HepG2 (cell line): ENCODE results near the gene CTNNA2. TPM values are rescaled to one million over a fixed set of nuclear protein-coding genes. Genes with fewer than 3 reads are reported as not detected.

ENCODE experiments used
- ATAC-seq: fragments of 200-7000 bp; cut with Tn5 transposase; 3 replicates; pipeline ENCODE4 v1.9.1; 2020; ENCODE audit warnings: mild to moderate bottlenecking, moderate library complexity
- BruUV-seq: library from RNA; stranded (reverse); fragments of 400-500 nt; replicated peaks from 2 replicates; lab custom pipeline; 2021; lab: Mats Ljungman, UMichigan
- CTCF ChIA-PET: fragments of 300-600 bp; formaldehyde crosslinking; extraction: SDS; loops from one replicate; lab custom pipeline; 2021; ENCODE audit warnings: low total read pairs, inconsistent platforms, low intra/inter-chr PET ratio; lab: Yijun Ruan, JAX
- POLR2A ChIA-PET: fragments of 350-600 bp; sonication (Branson Sonifier 250); formaldehyde crosslinking; loops from one replicate; lab custom pipeline; 2020; ENCODE audit warnings: antibody characterized with exemption, inconsistent platforms; lab: Yijun Ruan, JAX
- DNase-seq: peaks from one replicate; pipeline ENCODE4 v3.0.0-alpha.2; 2015; ENCODE audit warnings: low spot score
- FAIRE-seq: peaks from 3 replicates; lab custom pipeline; 2011; peaks lifted over from hg19 to GRCh38; lab: Jason Lieb, UNC
- H2AFZ ChIP-seq: one replicate; pipeline ENCODE4 v1.6.1; 2011; ENCODE audit warnings: low read length, inconsistent platforms
- H3K27ac ChIP-seq: fragments of 300-600 bp; 3 replicates; pipeline ENCODE4 v1.8.0; 2011; ENCODE audit warnings: mixed run types, mild to moderate bottlenecking, mixed read lengths, low read length, inconsistent platforms; ENCODE audit not compliant: insufficient read depth; ENCODE audit errors: extremely low read length
- H3K27me3 ChIP-seq, 2 experiments: fragments of 200-600 bp in 1 of 2; 2 replicates in 1 of 2; 3 replicates in 1 of 2; pipeline versions ENCODE4 v1.6.0 to v1.8.0; 2011; ENCODE audit warnings: low read length in 2 of 2, mild to moderate bottlenecking in 2 of 2, moderate library complexity in 2 of 2, inconsistent platforms in 1 of 2; ENCODE audit not compliant: insufficient read depth in 2 of 2, control insufficient read depth in 1 of 2
- H3K36me3 ChIP-seq, 2 experiments: fragments of 200-600 bp in 1 of 2; replicated peaks in 1 of 2; 2 replicates in 1 of 2; 3 replicates in 1 of 2; pipeline versions ENCODE4 v1.5.1 to v1.8.0; 2011; ENCODE audit warnings: low read length in 2 of 2, inconsistent platforms in 1 of 2; ENCODE audit not compliant: insufficient read depth in 2 of 2, control insufficient read depth in 1 of 2
- H3K4me1 ChIP-seq: 2 replicates; pipeline ENCODE4 v1.5.1; 2012; ENCODE audit warnings: low read length, inconsistent platforms; ENCODE audit not compliant: insufficient read depth
- H3K4me2 ChIP-seq: 2 replicates; pipeline ENCODE4 v1.6.0; 2011; ENCODE audit warnings: low read depth, low read length, inconsistent platforms
- H3K4me3 ChIP-seq, 3 experiments: fragments of 200-600 bp in 1 of 3; sonication (generic), shearing (Covaris generic) in 1 of 3; replicated peaks in 1 of 3; 2 replicates each; pipeline ENCODE4 v1.5.1; 2011 to 2016; ENCODE audit warnings: low read length in 3 of 3, inconsistent platforms in 2 of 3, low read depth in 2 of 3, mild to moderate bottlenecking in 2 of 3, control low read depth in 1 of 3, mixed read lengths in 1 of 3; ENCODE audit not compliant: insufficient read depth in 1 of 3
- H3K79me2 ChIP-seq: one replicate; pipeline ENCODE4 v1.6.1; 2011; ENCODE audit warnings: low read length, inconsistent platforms; ENCODE audit not compliant: insufficient read depth
- H3K9ac ChIP-seq: 2 replicates; pipeline ENCODE4 v1.6.0; 2011; ENCODE audit warnings: mild to moderate bottlenecking, low read depth, low read length, inconsistent platforms; ENCODE audit not compliant: insufficient read depth
- H3K9me3 ChIP-seq: 2 replicates; pipeline ENCODE4 v1.5.1; 2012; ENCODE audit warnings: mild to moderate bottlenecking, low read length
- H4K20me1 ChIP-seq: 2 replicates; pipeline ENCODE4 v1.6.0; 2011; ENCODE audit warnings: inconsistent platforms, mild to moderate bottlenecking, low read length, moderate library complexity; ENCODE audit not compliant: insufficient read depth
- KDM3A ChIP-seq: IDR thresholded peaks from 2 replicates; pipeline ENCODE4 v1.6.1; 2018; ENCODE audit warnings: low read depth, missing compliant biosample characterization
- MAFG ChIP-seq: sonication (generic); formaldehyde crosslinking; IDR thresholded peaks from 2 replicates; pipeline ENCODE4 v1.5.1; 2020; ENCODE audit warnings: mild to moderate bottlenecking, missing genetic modification reagents
- SALL2 ChIP-seq: sonication (generic); formaldehyde crosslinking; IDR thresholded peaks from 2 replicates; pipeline ENCODE4 v1.8.1; 2023; ENCODE audit warnings: mild to moderate bottlenecking, missing genetic modification reagents, inconsistent platforms
- SOX13 ChIP-seq, 3 experiments: fragments of 450-650 bp in 1 of 3; sonication (generic) in 1 of 3; formaldehyde crosslinking in 1 of 3; IDR thresholded peaks in 2 of 3; conservative IDR thresholded peaks in 1 of 3; 2 replicates each; pipeline versions ENCODE4 v1.5.0 to v1.6.1; 2016 to 2020; ENCODE audit warnings: antibody characterized with exemption in 1 of 3, mild to moderate bottlenecking in 1 of 3, missing compliant biosample characterization in 1 of 3, missing genetic modification reagents in 1 of 3, moderate library complexity in 1 of 3
- TEAD2 ChIP-seq: sonication (generic); formaldehyde crosslinking; IDR thresholded peaks from 2 replicates; pipeline ENCODE4 v1.9.0; 2021; ENCODE audit warnings: missing genetic modification reagents
- ZKSCAN5 ChIP-seq: sonication (generic); formaldehyde crosslinking; IDR thresholded peaks from 2 replicates; pipeline ENCODE4 v1.5.1; 2020; ENCODE audit warnings: mild to moderate bottlenecking, missing genetic modification reagents
- ZNF234 ChIP-seq: sonication (generic); formaldehyde crosslinking; conservative IDR thresholded peaks from 2 replicates; pipeline ENCODE4 v1.5.1; 2020; ENCODE audit warnings: mild to moderate bottlenecking, missing genetic modification reagents
- ZNF367 ChIP-seq: sonication (generic); formaldehyde crosslinking; IDR thresholded peaks from 2 replicates; pipeline ENCODE4 v1.4.0; 2020; ENCODE audit warnings: missing genetic modification reagents, borderline replicate concordance
- ZNF563 ChIP-seq: sonication (generic); formaldehyde crosslinking; IDR thresholded peaks from 2 replicates; pipeline ENCODE4 v1.8.0; 2022; ENCODE audit warnings: mild to moderate bottlenecking, moderate library complexity, missing genetic modification reagents
- WGBS: methylation state at CpG from one replicate; pipeline ENCODE4 v1.1.6; 2017; ENCODE audit warnings: low lambda C conversion rate; 5-methylcytosine and 5-hydroxymethylcytosine counted together
- in situ Hi-C: cut with HindIII; loops from 2 replicates; pipeline ENCODE4 v1.10.0; 2017; ENCODE audit warnings: low pct_unique_long_range_greater_than_20kb; ENCODE audit not compliant: extremely low pct_ligation_motif_present
- intact Hi-C: fragments of 100-400 bp; cut with micrococcal nuclease; formaldehyde crosslinking; loops from one replicate; pipeline ENCODE4 v1.10.0; 2022; ENCODE audit not compliant: unreplicated experiment
- polyA plus RNA-seq, 8 experiments: library from polyadenylated mRNA; depleted of rRNA in 3 of 8; stranded (reverse) in 7 of 8; unstranded in 1 of 8; fragments of >200 nt; fragmentation: Illumina TruSeq in 4 of 8; extraction: Trizol in 4 of 8; gene quantifications; 2 replicates each; pipeline versions ENCODE4 v1.2.1 to v1.2.3, GENCODE V29; 2011 to 2016; ENCODE audit warnings: low read depth in 4 of 8, missing spikeins in 1 of 8, mixed read lengths in 1 of 8; ENCODE audit not compliant: insufficient read depth in 1 of 8
- total RNA-seq, 5 experiments: library from RNA; depleted of rRNA; stranded (reverse); fragments of >200 nt; fragmentation: Illumina TruSeq; extraction: Trizol; gene quantifications; 2 replicates each; pipeline ENCODE4 v1.2.3, GENCODE V29; 2016; ENCODE audit warnings: low read depth in 1 of 5
- TF ChIP-seq, protein P1 (sequence below): IDR thresholded peaks from 2 replicates; pipeline ENCODE4 v1.6.1; 2016; ENCODE audit warnings: mild to moderate bottlenecking
- TF ChIP-seq, protein P2 (sequence below): sonication (generic); formaldehyde crosslinking; IDR thresholded peaks from 2 replicates; pipeline ENCODE4 v1.8.1; 2022; ENCODE audit warnings: low read depth, mild to moderate bottlenecking, missing genetic modification reagents
- TF ChIP-seq, protein P3 (sequence below): sonication (generic); formaldehyde crosslinking; IDR thresholded peaks from 2 replicates; pipeline ENCODE4 v1.8.1; 2023; ENCODE audit warnings: mild to moderate bottlenecking, moderate library complexity, missing genetic modification reagents

CTNNA2 gene
- total and polyA plus RNA-seq, 2 of the 13 experiments (the other 11 are each of a cell fraction or from before 2014, with no cell fraction given): not detected

DNA sequence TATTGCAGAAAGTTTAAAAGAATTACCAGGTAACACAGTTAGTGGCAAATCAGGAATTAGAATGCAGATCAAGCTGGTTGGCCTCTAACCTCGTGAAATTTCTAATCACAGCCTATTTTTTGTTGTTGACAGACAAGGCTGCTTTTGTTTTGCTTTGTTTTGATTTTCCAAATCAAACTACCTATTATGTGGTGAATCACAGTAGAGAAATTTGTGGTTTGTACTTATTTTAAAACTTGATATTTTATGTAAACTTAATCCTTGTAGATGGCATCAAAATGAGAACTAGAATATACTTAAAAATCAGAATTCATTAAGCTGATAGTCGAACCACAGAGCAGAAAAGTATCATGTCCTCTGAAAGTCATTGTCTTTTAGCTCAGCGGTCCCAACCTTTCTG, 258.1 kb downstream of the CTNNA2 start:
- no peaks in the 10 kb centered on the region for H3K27me3 ChIP-seq
- no peaks in the 10 kb centered on the region for H3K4me1 ChIP-seq
- H3K9me3 ChIP-seq: no peaks in the 10 kb centered on the region
- in situ Hi-C loops: no loop called here
- CTCF ChIA-PET: no interaction called here
- no peak overlapping the region for H3K27ac ChIP-seq
- ATAC-seq: no peak
- under 1% methylated on average over 3 of the region's 3 CpGs for WGBS
- H4K20me1 ChIP-seq: no peaks in the 10 kb centered on the region
- no TSS peak for BruUV-seq
- no peaks in the 10 kb centered on the region for H3K36me3 ChIP-seq
- no peak overlapping the region for H2AFZ ChIP-seq
- H3K79me2 ChIP-seq: no peaks in the 10 kb centered on the region
- intact Hi-C loops: no loop called here
- no peak for DNase-seq
- POLR2A ChIA-PET: no interaction called here
- H3K9ac ChIP-seq: no peak overlapping the region
- no peak for FAIRE-seq
- H3K4me2 ChIP-seq: no peak overlapping the region
- H3K4me3 ChIP-seq: no peak overlapping the region
- TF ChIP-seq ZNF563 (CRISPR knock-in tag) (no peak), ZNF367 (CRISPR knock-in tag) (no peak), ZKSCAN5 (CRISPR knock-in tag) (no peak), SALL2 (CRISPR knock-in tag) (no peak), MAFG (no peak), TEAD2 (CRISPR knock-in tag) (no peak), KDM3A (no peak), SOX13 (IDR thresholded peaks at IDR 0.05) (no peak), SOX13 (CRISPR knock-in tag; conservative IDR thresholded peaks at IDR 0.05 in 1 of 2, IDR thresholded peaks at IDR 0.05 in 1 of 2) (no peak), ZNF234 (CRISPR knock-in tag) (no peak)
- TF ChIP-seq, protein P1, sequence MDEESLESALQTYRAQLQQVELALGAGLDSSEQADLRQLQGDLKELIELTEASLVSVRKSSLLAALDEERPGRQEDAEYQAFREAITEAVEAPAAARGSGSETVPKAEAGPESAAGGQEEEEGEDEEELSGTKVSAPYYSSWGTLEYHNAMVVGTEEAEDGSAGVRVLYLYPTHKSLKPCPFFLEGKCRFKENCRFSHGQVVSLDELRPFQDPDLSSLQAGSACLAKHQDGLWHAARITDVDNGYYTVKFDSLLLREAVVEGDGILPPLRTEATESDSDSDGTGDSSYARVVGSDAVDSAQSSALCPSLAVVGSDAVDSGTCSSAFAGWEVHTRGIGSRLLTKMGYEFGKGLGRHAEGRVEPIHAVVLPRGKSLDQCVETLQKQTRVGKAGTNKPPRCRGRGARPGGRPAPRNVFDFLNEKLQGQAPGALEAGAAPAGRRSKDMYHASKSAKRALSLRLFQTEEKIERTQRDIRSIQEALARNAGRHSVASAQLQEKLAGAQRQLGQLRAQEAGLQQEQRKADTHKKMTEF (CRISPR knock-in tag): no peak
- TF ChIP-seq, protein P2, sequence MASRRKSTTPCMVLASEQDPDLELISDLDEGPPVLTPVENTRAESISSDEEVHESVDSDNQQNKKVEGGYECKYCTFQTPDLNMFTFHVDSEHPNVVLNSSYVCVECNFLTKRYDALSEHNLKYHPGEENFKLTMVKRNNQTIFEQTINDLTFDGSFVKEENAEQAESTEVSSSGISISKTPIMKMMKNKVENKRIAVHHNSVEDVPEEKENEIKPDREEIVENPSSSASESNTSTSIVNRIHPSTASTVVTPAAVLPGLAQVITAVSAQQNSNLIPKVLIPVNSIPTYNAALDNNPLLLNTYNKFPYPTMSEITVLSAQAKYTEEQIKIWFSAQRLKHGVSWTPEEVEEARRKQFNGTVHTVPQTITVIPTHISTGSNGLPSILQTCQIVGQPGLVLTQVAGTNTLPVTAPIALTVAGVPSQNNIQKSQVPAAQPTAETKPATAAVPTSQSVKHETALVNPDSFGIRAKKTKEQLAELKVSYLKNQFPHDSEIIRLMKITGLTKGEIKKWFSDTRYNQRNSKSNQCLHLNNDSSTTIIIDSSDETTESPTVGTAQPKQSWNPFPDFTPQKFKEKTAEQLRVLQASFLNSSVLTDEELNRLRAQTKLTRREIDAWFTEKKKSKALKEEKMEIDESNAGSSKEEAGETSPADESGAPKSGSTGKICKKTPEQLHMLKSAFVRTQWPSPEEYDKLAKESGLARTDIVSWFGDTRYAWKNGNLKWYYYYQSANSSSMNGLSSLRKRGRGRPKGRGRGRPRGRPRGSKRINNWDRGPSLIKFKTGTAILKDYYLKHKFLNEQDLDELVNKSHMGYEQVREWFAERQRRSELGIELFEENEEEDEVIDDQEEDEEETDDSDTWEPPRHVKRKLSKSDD (CRISPR knock-in tag): no peak
- TF ChIP-seq, protein P3, sequence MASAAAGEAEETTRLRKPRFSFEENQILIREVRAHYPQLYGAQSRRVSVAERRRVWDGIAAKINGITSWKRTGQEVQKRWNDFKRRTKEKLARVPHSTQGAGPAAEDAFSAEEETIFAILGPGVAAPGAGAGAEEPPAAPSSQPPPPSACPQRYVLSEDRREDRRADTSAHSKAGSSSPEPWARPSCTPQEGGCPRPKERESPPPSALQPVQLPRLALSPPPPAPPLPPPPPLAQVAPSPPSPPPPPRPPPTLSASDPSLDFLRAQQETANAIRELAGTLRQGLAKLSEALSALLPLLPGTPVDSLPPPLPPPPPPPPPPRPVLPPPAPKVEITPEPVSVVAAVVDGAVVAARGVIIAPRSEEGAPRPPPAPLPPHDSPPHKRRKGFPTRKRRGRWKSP (CRISPR knock-in tag): no peak
